GM21717 (cell line): ENCODE results near the gene RPSA.
"Not testable (repeated sequence)": the region's sequence is repeated elsewhere in the genome, so short reads cannot be mapped to it uniquely, and the experiment has no call there.

Source experiments
- ATAC-seq: cut with Tn5 transposase; IDR thresholded peaks from one replicate; pipeline ENCODE4 v1.9.1; 2021; ENCODE audit warnings: mild to moderate bottlenecking, moderate library complexity; ENCODE audit not compliant: unreplicated experiment

The RPSA gene

DNA sequence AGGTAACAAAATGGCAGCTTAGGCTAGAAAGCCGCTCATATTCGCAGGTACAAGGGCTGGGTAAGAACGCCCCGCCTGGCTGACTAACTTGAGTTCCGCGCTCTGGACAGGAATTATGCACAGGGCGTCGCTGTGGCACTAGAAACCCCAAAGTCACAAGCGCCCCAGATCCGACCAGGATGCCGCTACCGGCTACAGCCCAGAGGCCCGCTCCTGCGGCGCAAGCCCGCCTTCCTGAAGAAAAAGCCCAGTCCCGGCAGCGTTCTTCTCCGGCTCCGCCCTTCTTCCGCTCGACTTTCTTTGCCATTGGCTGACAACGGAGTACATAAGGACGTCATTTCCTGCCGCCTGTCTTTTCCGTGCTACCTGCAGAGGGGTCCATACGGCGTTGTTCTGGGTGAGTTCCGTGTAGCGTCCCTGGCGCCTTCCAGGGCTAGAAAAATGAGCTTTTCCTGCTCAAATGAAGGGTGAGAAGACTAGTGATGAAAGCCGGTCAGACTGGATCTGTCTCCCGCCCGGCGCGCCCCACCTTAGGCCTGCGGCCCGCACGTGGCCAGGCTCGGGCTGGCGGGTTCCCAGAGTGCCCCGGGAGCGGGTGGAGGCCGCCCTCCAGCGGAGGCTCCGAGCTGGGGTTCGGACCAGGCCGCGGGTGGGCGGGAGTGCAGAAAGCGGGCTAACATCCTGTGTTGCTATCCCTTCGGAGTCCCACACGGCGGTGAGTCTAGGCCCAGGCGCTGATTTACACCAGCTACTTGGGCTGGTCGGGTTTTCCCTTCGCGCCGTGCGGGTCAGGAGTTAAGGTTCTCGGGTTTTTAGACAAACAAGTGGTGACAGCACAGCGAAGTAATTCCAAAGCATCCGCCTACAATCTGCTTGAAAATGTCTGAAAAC is at the start of gene RPSA:
Gene RPSA (plus strand): TSS at position 353 of the 891 bp plus-strand sequence. CDS start 934 bp downstream, outside the sequence.
- ATAC-seq, result peak; percentile 96

DNA sequence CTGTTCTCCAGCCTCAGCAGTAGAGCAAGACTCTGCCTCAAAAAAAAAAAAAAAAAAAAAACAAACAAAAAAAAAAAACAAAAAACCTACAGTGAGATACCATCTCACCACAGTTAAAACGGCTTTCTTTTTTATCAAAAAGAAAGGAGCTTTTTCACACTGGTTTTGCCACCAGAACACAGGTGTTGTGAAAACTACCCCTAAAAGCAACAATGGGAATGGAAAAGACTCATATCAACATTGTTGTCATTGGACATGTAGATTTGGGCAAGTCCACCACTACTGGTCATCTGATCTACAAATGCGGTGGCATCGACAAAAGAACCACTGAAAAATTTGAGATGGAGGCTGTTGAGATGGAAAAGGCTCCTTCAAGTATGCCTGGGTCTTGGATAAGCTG is 48.2 kb upstream of the RPSA start:
- ATAC-seq, result no peak

DNA sequence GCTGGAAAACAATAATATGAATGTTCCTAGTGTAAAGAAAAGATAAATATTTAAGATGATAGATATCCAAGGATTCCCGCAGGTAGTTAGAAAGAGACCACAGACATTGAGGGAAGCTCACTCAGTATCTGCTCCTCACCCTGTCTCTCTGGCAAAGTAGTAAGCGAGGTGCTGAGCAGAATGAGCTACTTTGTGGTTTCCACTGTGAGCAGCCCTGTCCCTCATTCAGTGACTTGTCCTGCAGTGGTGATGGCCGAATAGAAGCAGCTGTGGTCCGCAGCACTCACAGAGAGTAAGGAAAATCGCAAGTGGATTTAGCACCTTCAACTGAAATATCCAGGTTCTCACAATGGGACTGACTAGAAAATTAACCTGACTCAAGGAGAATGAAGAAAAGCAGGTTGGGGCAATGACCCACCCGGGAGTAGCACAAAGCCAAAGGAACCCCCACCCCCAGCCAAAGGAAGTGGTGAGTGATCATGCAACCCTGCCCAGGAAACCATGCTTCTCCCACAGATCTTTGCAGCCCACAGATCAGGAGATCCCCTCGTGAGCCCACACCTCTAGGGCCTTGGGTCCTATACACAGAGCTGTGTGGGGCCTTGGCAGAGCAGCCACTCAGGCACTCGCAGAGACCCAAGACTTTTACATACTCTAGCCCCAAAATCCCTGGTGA is 45.1 kb upstream of the RPSA start:
- peak; percentile 59 for ATAC-seq

DNA sequence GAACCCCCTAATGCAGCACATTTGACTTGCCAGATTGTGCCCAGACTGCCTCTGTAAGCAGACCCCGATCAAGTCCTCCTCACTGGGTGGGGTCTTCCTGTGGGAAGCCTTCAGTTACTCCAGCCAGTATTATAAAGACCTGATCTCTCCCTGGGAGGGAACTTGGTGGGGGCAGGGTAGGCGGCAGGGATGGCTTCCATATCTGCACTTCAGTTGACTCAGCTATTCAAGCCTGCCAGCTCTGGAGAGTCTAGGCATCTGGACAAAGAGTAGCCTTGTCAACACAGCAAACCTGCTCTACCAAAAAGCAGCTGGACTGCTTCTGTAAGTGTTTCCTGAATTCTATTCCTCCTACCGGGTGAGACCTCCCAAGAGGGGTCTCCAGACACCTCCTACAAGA is 44.3 kb upstream of the RPSA start:
- no peak for ATAC-seq

DNA sequence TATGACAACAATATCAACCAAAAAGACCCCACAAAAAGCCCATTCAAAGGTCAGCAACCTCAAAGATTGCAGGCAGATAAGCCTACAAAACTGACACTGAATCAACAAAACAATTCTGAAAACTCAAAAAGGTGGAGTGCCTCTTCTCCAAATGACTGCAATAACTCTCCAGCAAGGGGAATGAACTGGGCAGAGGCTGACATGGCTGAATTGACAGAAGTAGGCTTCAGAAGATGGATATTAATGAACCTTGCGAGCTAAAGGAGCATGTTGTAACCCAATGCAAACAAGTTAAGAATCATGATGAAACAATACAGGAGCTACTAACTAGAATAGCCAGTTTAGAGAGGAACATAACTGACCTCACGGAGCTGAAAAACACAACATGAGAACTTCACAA is 43.7 kb upstream of the RPSA start:
- no peak for ATAC-seq

DNA sequence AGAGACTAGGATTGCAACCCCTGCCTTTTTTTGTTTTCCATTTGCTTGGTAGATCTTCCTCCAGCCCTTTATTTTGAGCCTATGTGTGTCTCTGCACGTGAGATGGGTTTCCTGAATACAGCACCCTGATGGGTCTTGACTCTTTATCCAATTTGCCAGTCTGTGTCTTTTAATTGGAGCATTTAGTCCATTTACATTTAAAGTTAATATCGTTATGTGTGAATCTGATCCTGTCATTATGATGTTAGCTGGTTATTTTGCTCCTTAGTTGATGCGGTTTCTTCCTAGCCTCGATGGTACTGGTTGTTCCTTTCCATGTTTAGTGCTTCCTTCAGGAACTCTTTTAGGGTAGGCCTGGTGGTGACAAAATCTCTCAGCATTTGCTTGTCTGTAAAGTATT is 36.1 kb upstream of the RPSA start:
- not testable (repeated sequence) for ATAC-seq

DNA sequence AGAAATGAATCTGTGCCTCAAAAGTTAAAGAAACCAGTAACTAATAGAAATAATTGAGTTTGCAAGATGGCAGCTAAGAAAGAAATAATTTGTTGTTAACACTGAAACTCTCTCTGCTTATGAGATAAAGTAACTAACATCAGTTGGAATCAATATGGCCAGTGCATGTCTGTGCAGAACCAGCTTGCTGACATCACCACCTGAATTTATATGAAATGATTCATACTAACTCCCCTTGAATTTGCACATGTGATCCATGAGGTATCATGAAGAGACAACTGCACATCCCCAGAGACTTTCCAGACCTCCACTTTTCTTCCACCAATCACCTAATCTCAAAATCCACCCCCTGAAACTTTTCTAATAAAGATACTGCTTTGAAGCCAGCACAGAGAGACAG is 33.7 kb upstream of the RPSA start:
- ATAC-seq, result no peak

DNA sequence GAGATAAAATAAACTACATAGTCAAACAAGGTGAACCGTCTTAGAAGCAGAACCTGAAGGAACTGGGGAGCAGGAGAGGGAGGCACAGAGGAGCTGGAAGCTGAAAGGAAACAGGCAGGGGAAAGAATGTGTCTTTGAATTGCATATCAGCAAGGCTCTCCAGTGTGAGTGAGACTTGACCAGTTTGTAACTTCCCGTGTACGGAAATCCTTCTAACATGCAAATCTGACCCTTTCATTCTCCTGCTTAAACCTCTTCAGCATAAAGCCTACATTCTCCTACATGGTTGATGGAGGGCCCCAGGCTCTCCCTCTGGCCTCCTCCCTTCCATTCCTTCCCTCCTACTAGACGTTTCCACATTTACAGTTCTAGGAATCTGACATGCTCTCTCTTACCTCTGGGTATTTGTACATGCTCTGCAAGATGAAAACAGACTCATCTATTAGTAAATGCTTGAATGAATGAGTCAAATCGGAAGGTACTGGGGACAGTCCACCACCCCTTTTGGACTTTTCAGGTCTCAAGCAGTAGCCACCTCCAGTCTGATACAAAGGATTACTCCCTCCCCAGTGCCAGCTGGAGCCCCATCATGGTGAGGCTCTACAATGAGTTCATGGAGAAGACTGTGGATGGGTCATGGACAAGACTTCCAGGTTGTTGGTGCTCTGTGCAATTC is 29.4 kb upstream of the RPSA start:
- ATAC-seq, result no peak

DNA sequence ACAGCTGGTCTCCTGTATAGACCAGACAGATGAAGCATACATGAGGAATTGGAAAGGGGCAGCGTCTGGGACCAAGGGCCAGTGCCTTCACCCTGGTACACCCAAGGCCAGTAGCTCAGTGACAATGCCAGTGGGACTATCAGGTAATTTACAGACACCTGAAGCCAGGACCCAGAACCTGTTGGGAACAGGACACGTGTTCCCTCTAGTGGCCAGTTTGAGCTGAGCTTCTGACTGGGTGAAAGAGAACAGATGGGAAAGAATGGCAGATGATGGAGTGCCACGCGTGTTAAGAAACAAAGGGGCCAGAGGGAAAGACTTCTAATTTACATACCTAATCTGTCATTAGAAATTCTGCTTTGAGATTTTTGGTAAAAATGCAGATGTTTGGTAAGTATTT is 28.4 kb upstream of the RPSA start:
- peak; percentile 57 for ATAC-seq

DNA sequence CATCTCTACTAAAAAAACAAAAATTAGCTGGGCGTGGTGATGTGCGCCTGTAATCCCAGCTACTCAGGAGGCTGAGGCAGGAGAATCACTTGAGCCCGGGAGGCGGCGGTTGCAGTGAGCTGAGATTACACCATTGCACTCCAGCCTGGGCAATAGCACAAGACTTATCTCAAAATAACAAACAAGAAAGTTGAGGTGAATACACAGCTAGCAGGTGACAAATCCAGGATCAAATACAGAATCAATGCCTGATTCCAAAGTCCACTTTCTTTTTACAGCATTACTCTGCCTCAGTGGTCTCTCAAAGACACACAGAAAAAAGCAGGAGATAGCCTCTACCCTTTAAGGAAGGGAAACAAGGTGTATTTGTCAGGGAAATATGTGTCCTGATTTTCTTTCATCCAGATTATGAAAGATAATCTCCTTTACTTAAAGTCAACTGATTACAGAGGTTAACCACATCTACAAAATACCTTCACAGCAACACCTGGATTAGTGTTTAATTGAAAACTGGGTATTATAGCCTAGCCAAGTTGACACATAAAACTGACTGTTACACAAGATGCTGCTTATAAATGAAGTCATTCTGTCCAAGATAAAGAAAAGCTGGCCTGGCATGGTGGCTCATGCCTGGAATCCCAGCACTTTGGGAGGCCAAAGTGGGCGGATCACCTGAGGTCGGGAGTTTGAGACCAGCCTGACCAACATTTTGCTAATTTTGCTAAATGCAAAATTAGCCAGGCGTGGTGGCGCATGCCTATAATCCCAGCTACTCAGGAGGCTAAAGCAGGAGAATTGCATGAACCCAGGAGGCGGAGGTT is 27.4 kb upstream of the RPSA start:
- no peak for ATAC-seq

DNA sequence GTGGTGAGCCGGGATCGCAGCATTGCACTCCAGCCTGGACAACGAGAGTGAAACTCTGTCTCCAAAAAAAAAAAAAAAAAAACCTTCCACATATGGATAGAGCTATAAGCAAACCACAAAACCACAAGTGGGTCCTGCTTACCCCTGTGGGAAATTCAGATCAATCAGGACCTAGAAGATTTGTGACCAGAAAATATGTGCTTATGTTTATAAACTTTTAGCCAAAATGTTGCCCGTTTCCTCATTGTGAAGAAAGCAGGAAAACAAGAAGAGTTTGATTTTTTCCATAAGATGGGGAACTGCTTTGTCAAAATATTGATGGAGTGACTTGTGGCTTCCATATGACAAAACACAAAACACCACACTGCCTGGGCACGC is 26.8 kb upstream of the RPSA start:
- no peak for ATAC-seq

DNA sequence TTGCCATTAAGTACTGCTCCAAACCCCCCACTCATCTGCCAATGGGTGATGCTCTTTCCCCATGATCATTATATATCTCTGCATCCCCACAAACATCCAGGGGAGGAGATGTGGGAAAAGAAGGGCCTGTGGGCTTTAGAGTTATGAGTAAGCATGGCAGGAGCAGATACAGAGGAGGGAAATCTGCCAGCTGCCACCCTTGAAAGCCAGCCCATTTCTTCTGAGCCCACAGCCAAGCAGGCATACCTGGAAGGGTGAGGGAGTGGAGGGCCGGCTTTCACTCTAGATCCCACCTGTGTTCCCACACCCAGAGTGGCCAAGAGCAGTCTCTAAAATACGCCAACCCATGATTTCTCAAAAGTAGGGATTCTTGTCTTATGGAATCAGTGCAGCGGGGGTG is 25.1 kb upstream of the RPSA start:
- no peak for ATAC-seq

DNA sequence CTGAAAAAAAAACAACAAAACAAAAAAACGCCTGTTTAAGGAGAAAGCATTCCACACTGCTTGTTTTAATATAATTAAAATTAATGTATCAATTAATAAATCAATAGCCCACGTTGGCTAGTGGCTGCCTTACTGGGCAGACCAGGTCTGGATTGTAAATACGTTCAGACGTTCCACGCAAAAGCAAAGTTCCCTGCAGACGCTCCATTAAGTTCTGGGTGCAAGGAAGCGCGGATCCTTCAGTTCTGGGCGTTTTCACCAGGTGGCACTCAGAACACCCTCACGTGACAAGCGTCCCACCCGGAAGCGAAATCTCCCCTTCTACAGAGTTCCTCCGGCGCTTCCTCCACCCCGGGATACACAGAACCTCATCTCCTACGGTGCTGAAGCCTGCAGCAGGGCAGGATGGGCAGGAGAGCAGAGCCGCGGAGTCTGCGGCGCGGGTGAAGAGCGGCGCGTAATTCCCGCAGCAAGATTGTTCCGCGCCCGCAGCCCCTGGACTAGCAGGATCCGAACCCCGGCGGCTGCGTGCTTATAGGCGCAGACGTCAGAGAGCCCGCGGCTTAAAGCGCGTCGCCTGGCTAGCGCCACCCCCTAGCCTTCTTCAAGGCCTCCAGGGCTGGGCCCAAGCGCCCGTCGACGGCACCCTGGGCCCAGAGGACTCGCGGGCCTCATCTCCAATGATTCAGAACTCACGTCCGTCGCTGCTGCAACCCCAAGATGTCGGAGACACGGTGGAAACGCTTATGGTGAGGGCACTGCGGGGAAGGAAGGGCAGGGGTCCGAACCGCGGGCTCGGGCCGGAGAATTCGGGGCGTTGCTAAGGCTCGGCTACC is 23.3 kb upstream of the RPSA start, which contains the start of gene SLC25A38:
Gene SLC25A38 (plus strand): TSS at position 326 of the 836 bp plus-strand sequence. CDS start 355 bp downstream, at position 681.
- peak; percentile 71 for ATAC-seq

DNA sequence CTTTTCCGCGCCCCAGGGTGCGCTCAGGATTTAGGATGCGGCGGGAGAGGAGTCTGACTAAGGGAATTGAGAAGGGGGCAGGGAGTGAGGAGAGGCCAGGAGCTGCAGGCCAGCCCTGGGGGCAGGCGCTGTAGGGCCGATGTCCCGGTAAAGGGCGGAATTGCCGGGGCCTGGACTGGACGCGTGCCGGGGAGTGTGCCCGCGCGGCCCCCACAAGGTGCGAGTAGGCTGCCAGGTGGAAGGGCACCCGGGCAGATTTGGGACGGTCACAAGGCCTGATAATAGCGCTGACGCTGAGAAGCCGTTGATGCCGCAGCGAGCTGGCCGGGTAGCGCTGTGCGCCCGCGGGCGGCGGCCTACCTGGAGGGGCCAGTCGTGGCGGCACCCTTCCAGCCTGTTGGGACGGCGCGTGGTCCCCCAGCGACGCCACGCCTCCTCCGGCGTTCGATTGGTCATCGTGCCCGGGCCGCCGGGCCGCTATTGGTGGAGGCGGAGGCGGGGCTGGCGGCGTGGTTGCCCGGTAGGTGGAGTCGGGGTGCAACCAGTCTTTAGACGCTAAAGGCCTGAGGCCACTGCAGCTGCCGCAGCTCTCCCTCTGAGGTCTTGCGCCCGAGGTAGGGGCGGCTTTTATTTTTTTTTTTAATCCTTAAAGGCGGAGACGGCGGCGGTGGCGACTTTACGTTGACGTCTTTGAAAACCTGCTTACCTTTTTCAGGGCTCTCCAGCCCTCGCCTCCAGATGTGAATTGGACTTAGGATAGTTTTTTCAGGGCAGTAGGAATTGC is 22.4 kb upstream of the RPSA start:
- ATAC-seq, result peak; percentile 80

DNA sequence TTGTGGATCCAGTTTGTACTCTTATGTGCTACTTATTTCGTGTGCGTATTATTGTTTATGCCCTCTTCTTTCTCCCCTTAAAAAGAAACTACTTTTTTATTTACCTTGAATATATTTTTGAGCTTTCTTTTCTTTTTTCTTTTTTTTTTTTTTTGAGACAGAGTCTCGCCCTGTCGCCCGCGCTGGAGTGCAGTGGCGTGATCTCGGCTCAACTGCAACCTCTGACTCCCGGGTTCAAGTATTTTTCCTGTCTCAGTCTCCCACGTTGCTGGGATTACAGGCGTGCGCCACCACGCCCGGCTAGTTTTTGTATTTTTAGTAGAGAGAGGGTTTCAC is 21.9 kb upstream of the RPSA start:
- no peak for ATAC-seq

DNA sequence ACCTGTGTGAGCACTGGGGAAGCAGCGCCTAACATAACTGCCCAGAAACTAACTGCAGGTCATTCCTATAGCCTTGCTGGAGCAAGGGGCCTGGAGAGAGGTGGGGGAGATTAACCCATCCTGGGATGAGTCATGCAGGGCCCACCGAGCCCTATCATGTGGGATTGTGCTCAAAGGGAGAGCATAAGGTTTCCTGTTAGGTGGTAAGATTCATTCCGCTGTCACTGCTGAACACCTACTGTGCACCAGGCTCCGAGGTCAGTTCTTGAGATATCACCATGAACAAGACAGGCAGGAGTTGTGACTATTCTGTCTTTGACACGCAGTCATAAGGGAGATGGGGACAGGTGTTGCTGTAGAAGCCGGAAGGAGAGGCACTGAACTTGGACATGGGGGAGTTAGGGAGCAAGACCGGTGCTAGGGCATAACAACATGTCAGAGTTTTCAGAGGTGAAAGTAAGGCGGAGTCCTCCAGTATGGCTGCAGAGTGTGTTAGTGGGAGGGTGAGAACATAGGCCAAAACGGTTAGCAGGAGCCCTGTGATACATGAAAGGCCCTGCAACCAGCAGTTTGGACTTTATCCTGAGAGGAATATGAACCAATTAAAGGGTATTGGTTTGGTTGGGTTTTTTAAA is 20.9 kb upstream of the RPSA start:
- ATAC-seq, result no peak

DNA sequence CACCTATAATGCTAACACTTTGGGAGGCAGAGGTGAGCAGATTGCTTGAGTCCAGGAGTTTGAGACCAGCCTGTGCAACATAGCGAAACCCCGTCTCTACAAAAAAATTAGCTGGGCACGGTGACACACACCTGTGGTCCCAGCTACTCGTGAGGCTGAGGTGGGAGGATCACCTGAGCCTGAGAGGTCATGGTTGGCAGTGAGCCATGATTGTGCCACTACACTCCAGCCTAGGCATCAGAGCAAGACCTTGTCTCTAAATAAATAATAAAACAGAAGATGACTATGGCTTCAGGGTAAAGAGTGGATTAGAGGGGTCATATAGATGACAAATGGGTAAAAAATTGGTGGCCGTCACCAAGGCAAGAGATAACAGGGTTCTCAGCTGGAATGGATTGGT is 20.2 kb upstream of the RPSA start:
- ATAC-seq, result no peak

DNA sequence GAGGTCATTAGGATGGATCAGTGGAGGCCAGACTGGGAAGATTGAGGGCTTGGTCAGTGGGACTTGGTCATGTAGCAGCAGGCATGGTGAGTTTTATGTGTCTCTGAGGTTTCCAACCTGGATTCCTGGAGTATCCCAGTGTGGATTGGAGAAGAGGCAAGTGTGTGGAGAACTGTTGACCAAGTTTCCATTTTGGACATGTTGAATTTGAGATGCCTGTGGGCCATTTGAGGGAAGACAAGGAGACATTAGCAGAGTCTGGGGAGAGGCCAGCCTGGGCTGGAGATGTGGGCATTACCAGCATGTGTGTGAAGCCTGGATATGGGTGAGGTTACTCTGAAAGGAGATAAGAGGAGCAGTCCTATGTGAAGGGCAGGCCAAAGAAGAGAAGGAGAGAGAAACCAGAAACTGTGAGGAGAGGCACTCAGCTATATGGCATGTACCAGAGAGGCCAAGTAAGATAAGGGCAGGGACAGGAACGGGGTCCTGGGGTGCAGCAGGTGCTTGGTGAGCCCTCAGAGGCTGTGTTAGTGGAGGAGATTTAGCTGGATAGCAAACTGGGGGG is 19.0 kb upstream of the RPSA start:
- ATAC-seq, result no peak
